ENCODE data around the gene PPP1R3G. TPM values are rescaled to one million over a fixed set of nuclear protein-coding genes. Genes with fewer than 3 reads are reported as not detected.

PPP1R3G gene
- total RNA-seq, 6 experiments from 2014 or later = 0.35 to 0.98 (median 0.52) TPM

GRCh38 chr6:5121956-5122355 lies 36.8 kb downstream of the PPP1R3G start:
- Histone ChIP-seq H3K27ac (peak overlapping the region; percentile 53 to 99 (median 85)), H3K4me1 (peaks cover 0 to 33% (median 12%) of the 10 kb centered on the region in 4 donors), H3K27me3 (no peaks in the 10 kb centered on the region), H3K4me3 (no peak overlapping the region), H3K9me3 (no peaks in the 10 kb centered on the region), H3K36me3 (no peaks in the 10 kb centered on the region)
- WGBS (ENCODE audit: insufficient coverage, low coverage, low lambda C conversion rate, missing lambda C conversion rate) = 47% methylated on average over 4 of the region's 7 CpGs
- TF ChIP-seq POLR2A (IDR thresholded peaks at IDR 0.05) (no peak), CTCF (IDR thresholded peaks at IDR 0.05) (no peak)
- DNase-seq (no peak), ATAC-seq (peak in 1 of 4 donors; percentile 1)
- intact Hi-C loops (cut with DNase I) = no loop called here

DNA sequence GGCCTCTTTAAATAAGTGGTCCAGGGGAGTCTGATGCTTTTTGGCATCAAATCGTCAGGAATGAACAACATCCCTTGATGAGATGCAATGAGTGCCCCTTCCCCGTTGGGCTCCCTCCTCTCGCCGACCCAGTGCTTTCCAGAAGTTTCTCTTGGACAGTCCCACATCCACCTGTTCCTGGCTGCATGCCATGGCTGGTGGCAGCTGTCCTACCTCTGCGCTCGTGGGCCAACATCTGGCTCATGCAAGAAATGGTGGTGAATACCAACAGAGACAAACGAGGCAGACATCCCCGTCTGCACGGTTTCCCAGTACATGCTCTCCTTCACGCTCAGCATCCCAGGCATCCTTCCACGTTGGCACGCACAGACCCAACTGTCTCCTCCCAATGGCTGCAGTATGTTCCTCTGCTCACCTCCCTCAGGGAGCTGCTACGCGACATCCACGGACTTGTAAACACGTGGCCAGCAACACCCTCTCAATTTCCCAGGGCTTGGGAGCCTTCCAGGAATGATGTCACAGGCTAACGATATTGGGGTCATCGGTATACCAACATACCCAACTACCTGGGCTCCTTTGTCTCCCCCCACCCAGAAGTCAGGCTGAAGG lies 37.5 kb downstream of the PPP1R3G start:
- peaks cover 0 to 33% (median 12%) of the 10 kb centered on the region in 4 donors for H3K4me1 ChIP-seq
- DNase-seq = no peak
- no peaks in the 10 kb centered on the region for H3K9me3 ChIP-seq
- no peak overlapping the region for H3K4me3 ChIP-seq
- no peaks in the 10 kb centered on the region for H3K27me3 ChIP-seq
- no peak for ATAC-seq
- intact Hi-C loops (cut with DNase I) = no loop called here
- WGBS (ENCODE audit: insufficient coverage, low coverage, low lambda C conversion rate, missing lambda C conversion rate) = 77% methylated on average over 7 of the region's 18 CpGs
- H3K36me3 ChIP-seq = no peaks in the 10 kb centered on the region
- TF ChIP-seq POLR2A (IDR thresholded peaks at IDR 0.05) = no peak
- no peak for TF ChIP-seq CTCF (IDR thresholded peaks at IDR 0.05)
- peak overlapping the region in 2 of 3 donors; percentile 85 to 99 for H3K27ac ChIP-seq

GRCh38 chr6:5123296-5124143 lies 38.4 kb downstream of the PPP1R3G start:
- Histone ChIP-seq H3K27me3 (no peaks in the 10 kb centered on the region), H3K27ac (peak overlapping the region in 1 of 3 donors; percentile 85), H3K9me3 (no peaks in the 10 kb centered on the region), H3K4me1 (peaks cover 0 to 28% (median 9%) of the 10 kb centered on the region in 4 donors), H3K36me3 (no peaks in the 10 kb centered on the region), H3K4me3 (no peak overlapping the region)
- TF ChIP-seq POLR2A (IDR thresholded peaks at IDR 0.05) = no peak
- no peak for TF ChIP-seq CTCF (IDR thresholded peaks at IDR 0.05)
- DNase-seq (no peak), ATAC-seq (no peak)
- intact Hi-C loops (cut with DNase I) = no loop called here
- WGBS (ENCODE audit: insufficient coverage, low coverage, low lambda C conversion rate, missing lambda C conversion rate) = 95% methylated on average over 12 of the region's 20 CpGs

DNA sequence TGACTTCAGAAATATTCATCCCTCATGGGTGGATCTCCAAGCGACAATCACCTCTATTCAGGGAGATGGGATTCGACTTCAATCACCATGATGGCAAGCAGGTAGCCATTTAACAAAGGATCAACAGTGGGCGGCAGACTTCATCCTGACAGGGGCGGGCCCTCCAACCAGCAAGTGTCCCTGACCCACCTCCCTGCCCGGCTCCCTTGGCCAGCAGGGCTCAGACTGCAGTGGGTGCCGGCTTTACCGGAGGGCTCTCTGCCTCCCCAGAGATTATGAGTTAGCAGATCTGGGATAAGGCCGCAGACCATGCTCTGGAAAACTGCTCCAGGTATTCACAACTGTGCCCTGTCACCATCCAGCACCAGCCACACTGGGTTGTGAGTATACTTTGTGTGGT lies 39.4 kb downstream of the PPP1R3G start:
- ATAC-seq (no peak), DNase-seq (no peak)
- Histone ChIP-seq H3K27me3 (no peaks in the 10 kb centered on the region), H3K27ac (no peak overlapping the region), H3K4me3 (no peak overlapping the region), H3K4me1 (peaks cover 0 to 21% (median 9%) of the 10 kb centered on the region in 4 donors), H3K36me3 (no peaks in the 10 kb centered on the region), H3K9me3 (no peaks in the 10 kb centered on the region)
- intact Hi-C loops (cut with DNase I) = no loop called here
- 98% methylated on average over 5 of the region's 8 CpGs for WGBS (ENCODE audit: insufficient coverage, low coverage, low lambda C conversion rate, missing lambda C conversion rate)
- TF ChIP-seq POLR2A (IDR thresholded peaks at IDR 0.05) = no peak
- no peak for TF ChIP-seq CTCF (IDR thresholded peaks at IDR 0.05)
